A549 (cell line): ENCODE data around the gene ZNF805. TPM values are rescaled to one million over a fixed set of nuclear protein-coding genes. Genes with fewer than 3 reads are reported as not detected.

Experiments
- ATAC-seq, 2 experiments: fragments of 200-7000 bp in 1 of 2; fragments of >200 bp in 1 of 2; cut with Nextera tagmentation in 1 of 2; cut with Tn5 transposase in 1 of 2; 3 replicates each; pipeline versions ENCODE4 v1.8.0 to v1.9.1; 2018 to 2020; ENCODE audit warnings: mild to moderate bottlenecking in 1 of 2, moderate library complexity in 1 of 2
- CTCF ChIA-PET: fragments of 300-600 bp; sonication (Branson Sonifier 250); formaldehyde crosslinking; extraction: SDS; loops from one replicate; lab custom pipeline; 2021; ENCODE audit warnings: antibody characterized with exemption, inconsistent platforms; lab: Yijun Ruan, JAX
- POLR2A ChIA-PET: fragments of 350-600 bp; formaldehyde crosslinking; extraction: SDS; loops from one replicate; lab custom pipeline; 2021; ENCODE audit warnings: antibody characterized with exemption, inconsistent platforms; lab: Yijun Ruan, JAX
- DNase-seq, 2 experiments: peaks; one replicate each; pipeline versions ENCODE4 v3.0.0 to v3.0.0-alpha.2; 2011 to 2016; ENCODE audit warnings: low read depth in 1 of 2, low spot score in 1 of 2
- FAIRE-seq: peaks from 2 replicates; lab custom pipeline; 2011; peaks lifted over from hg19 to GRCh38; lab: Jason Lieb, UNC
- H3K27ac ChIP-seq, 2 experiments: fragments of >200 bp; sonication (Bioruptor Twin); formaldehyde crosslinking; 3 replicates each; pipeline ENCODE4 v1.5.1; 2016 to 2017
- H3K4me1 ChIP-seq: fragments of >200 bp; sonication (Bioruptor Twin); formaldehyde crosslinking; 3 replicates; pipeline ENCODE4 v1.6.1; 2016
- H3K4me2 ChIP-seq: fragments of >200 bp; sonication (Bioruptor Twin); formaldehyde crosslinking; 3 replicates; pipeline ENCODE4 v1.6.1; 2016
- H3K4me3 ChIP-seq: fragments of >200 bp; sonication (Bioruptor Twin); formaldehyde crosslinking; 3 replicates; pipeline ENCODE4 v1.5.1; 2016
- H3K9me3 ChIP-seq: fragments of >200 bp; sonication (Bioruptor Twin); formaldehyde crosslinking; 3 replicates; pipeline ENCODE4 v1.6.1; 2016
- BHLHE40 ChIP-seq: IDR thresholded peaks from 2 replicates; pipeline ENCODE4 v1.6.1; 2012; ENCODE audit warnings: low read depth, low read length, inconsistent platforms
- CBX2 ChIP-seq: fragments of 200-600 bp; sonication (generic); IDR thresholded peaks from 2 replicates; pipeline ENCODE4 v1.6.1; 2016; ENCODE audit warnings: low read depth, mild to moderate bottlenecking, borderline replicate concordance
- CBX8 ChIP-seq: fragments of 200-600 bp; sonication (generic); IDR thresholded peaks from 2 replicates; pipeline ENCODE4 v1.6.1; 2016
- CEBPB ChIP-seq, 2 experiments: fragments of >200 bp in 1 of 2; sonication (Bioruptor Twin) in 1 of 2; formaldehyde crosslinking in 1 of 2; IDR thresholded peaks; 2 replicates each; pipeline ENCODE4 v1.6.1; 2012 to 2016
- EHMT2 ChIP-seq: fragments of 200-600 bp; sonication (generic); IDR thresholded peaks from 2 replicates; pipeline ENCODE4 v1.6.1; 2016; ENCODE audit warnings: antibody characterized with exemption, low read depth, mild to moderate bottlenecking, moderate library complexity
- FOSL2 ChIP-seq, 2 experiments: fragments of 450-650 bp in 1 of 2; fragments of >200 bp in 1 of 2; sonication (Bioruptor Twin) in 1 of 2; formaldehyde crosslinking; IDR thresholded peaks; 2 replicates each; pipeline versions ENCODE4 v1.5.0 to v1.6.1; 2016 to 2020; ENCODE audit warnings: mild to moderate bottlenecking in 1 of 2, moderate library complexity in 1 of 2
- FOXS1 ChIP-seq: fragments of 250-450 bp; sonication (Bioruptor Pico); IDR thresholded peaks from 2 replicates; pipeline ENCODE4 v1.5.0; 2020; ENCODE audit warnings: mild to moderate bottlenecking, moderate library complexity
- HOXA7 ChIP-seq: fragments of 250-450 bp; sonication (Bioruptor Pico); IDR thresholded peaks from 2 replicates; pipeline ENCODE4 v1.5.0; 2020; ENCODE audit warnings: mild to moderate bottlenecking, moderate library complexity
- HOXB13 ChIP-seq: fragments of 250-450 bp; sonication (Bioruptor Pico); IDR thresholded peaks from 2 replicates; pipeline ENCODE4 v1.5.0; 2020; ENCODE audit warnings: low read depth, mild to moderate bottlenecking, moderate library complexity
- HOXB5 ChIP-seq: fragments of 250-450 bp; sonication (Bioruptor Pico); IDR thresholded peaks from 2 replicates; pipeline ENCODE4 v1.5.0; 2020; ENCODE audit warnings: mild to moderate bottlenecking, moderate library complexity
- JUN ChIP-seq, 2 experiments: fragments of >200 bp; sonication (Bioruptor Twin); formaldehyde crosslinking; IDR thresholded peaks; 2 replicates in 1 of 2; 3 replicates in 1 of 2; pipeline ENCODE4 v1.6.1; 2016 to 2017
- JUNB ChIP-seq: fragments of >200 bp; sonication (Bioruptor Twin); formaldehyde crosslinking; IDR thresholded peaks from 2 replicates; pipeline ENCODE4 v1.6.1; 2016
- KDM1A ChIP-seq: fragments of 200-600 bp; sonication (generic); IDR thresholded peaks from 2 replicates; pipeline ENCODE4 v1.6.1; 2016; ENCODE audit warnings: low read depth, mild to moderate bottlenecking
- KDM5A ChIP-seq: fragments of 200-600 bp; sonication (generic); IDR thresholded peaks from 2 replicates; pipeline ENCODE4 v1.6.1; 2016; ENCODE audit warnings: antibody characterized with exemption, mild to moderate bottlenecking
- NFE2L2 ChIP-seq: fragments of 150-350 bp; conservative IDR thresholded peaks from 2 replicates; pipeline ENCODE4 v1.6.1; 2014; ENCODE audit warnings: low read length
- NR3C1 ChIP-seq: fragments of >200 bp; sonication (Bioruptor Twin); formaldehyde crosslinking; IDR thresholded peaks from 3 replicates; pipeline ENCODE4 v1.6.1; 2017
- RAD21 ChIP-seq, 2 experiments: fragments of >200 bp in 1 of 2; sonication (Bioruptor Twin) in 1 of 2; formaldehyde crosslinking in 1 of 2; IDR thresholded peaks in 1 of 2; conservative IDR thresholded peaks in 1 of 2; 2 replicates in 1 of 2; 3 replicates in 1 of 2; pipeline ENCODE4 v1.6.1; 2012 to 2018; ENCODE audit warnings: inconsistent platforms in 1 of 2
- RCOR1 ChIP-seq: fragments of 150-350 bp; IDR thresholded peaks from 2 replicates; pipeline ENCODE4 v1.6.1; 2014; ENCODE audit warnings: antibody characterized with exemption, low read length, low read depth
- RFX5 ChIP-seq: fragments of 450-650 bp; IDR thresholded peaks from 2 replicates; pipeline ENCODE4 v1.7.1; 2014; ENCODE audit warnings: antibody characterized with exemption, mild to moderate bottlenecking, moderate library complexity
- RNF2 ChIP-seq: fragments of 200-600 bp; sonication (generic); IDR thresholded peaks from 2 replicates; pipeline ENCODE4 v1.6.1; 2016; ENCODE audit warnings: low read depth, mild to moderate bottlenecking, antibody characterized with exemption, moderate library complexity, borderline replicate concordance
- SMC3 ChIP-seq: fragments of >200 bp; sonication (Bioruptor Twin); formaldehyde crosslinking; IDR thresholded peaks from 3 replicates; pipeline ENCODE4 v1.6.1; 2018; ENCODE audit warnings: inconsistent platforms
- TFCP2L1 ChIP-seq: fragments of 250-450 bp; sonication (Bioruptor Pico); IDR thresholded peaks from 2 replicates; pipeline ENCODE4 v1.5.0; 2021; ENCODE audit warnings: mild to moderate bottlenecking
- TP53 ChIP-seq: fragments of 250-450 bp; sonication (Bioruptor Pico); IDR thresholded peaks from 2 replicates; pipeline ENCODE4 v1.5.0; 2021; ENCODE audit warnings: mild to moderate bottlenecking, moderate library complexity
- ZFP36 ChIP-seq: fragments of 450-650 bp; IDR thresholded peaks from 2 replicates; pipeline ENCODE4 v1.6.1; 2014; ENCODE audit warnings: borderline replicate concordance; ENCODE audit not compliant: partially characterized antibody
- ZNF302 ChIP-seq: fragments of 250-450 bp; sonication (Bioruptor Pico); IDR thresholded peaks from 2 replicates; pipeline ENCODE4 v1.9.0; 2021; ENCODE audit warnings: inconsistent platforms, mild to moderate bottlenecking, moderate library complexity
- ZSCAN20 ChIP-seq: fragments of 250-450 bp; sonication (Bioruptor Pico); IDR thresholded peaks from 2 replicates; pipeline ENCODE4 v1.8.0; 2022; ENCODE audit warnings: mild to moderate bottlenecking, moderate library complexity
- WGBS: methylation state at CpG from one replicate; pipeline ENCODE4 v1.1.6; 2017; ENCODE audit errors: missing lambda C conversion rate; 5-methylcytosine and 5-hydroxymethylcytosine counted together
- polyA plus RNA-seq, 4 experiments: library from polyadenylated mRNA; depleted of rRNA in 3 of 4; stranded (reverse); fragments of >200 nt; fragmentation: RNase III in 1 of 4; extraction: RNeasy Plus Mini Kit Qiagen cat#74134 plus additional on column Dnase treatment in 1 of 4; gene quantifications; 2 replicates in 3 of 4; 3 replicates in 1 of 4; pipeline ENCODE4 v1.2.3, GENCODE V29; 2011 to 2017
- TF ChIP-seq, protein P1 (sequence below): IDR thresholded peaks from 2 replicates; pipeline ENCODE4 v1.6.1; 2012; ENCODE audit warnings: low read depth, borderline replicate concordance
- TF ChIP-seq, protein P2 (sequence below): fragments of >200 bp; sonication (Bioruptor Twin); formaldehyde crosslinking; IDR thresholded peaks from 3 replicates; pipeline ENCODE4 v1.6.1; 2016
- TF ChIP-seq, protein P3 (sequence below): fragments of 200-600 bp; sonication (generic); IDR thresholded peaks from 2 replicates; pipeline ENCODE4 v1.6.1; 2016; ENCODE audit warnings: antibody characterized with exemption, mild to moderate bottlenecking, moderate library complexity
- TF ChIP-seq, protein P4 (sequence below): fragments of 450-650 bp; IDR thresholded peaks from 2 replicates; pipeline ENCODE4 v1.6.1; 2014; ENCODE audit warnings: antibody characterized with exemption
- TF ChIP-seq, protein P5 (sequence below): fragments of >200 bp; sonication (Bioruptor Twin); formaldehyde crosslinking; IDR thresholded peaks from 3 replicates; pipeline ENCODE4 v1.5.1; 2016
- TF ChIP-seq, protein P6 (sequence below): IDR thresholded peaks from 2 replicates; pipeline ENCODE4 v1.6.1; 2012

ZNF805 gene
- polyA plus RNA-seq, 2 of the 4 experiments (the other 2 are of a cell fraction) = 1.5 to 5.6 TPM

DNA sequence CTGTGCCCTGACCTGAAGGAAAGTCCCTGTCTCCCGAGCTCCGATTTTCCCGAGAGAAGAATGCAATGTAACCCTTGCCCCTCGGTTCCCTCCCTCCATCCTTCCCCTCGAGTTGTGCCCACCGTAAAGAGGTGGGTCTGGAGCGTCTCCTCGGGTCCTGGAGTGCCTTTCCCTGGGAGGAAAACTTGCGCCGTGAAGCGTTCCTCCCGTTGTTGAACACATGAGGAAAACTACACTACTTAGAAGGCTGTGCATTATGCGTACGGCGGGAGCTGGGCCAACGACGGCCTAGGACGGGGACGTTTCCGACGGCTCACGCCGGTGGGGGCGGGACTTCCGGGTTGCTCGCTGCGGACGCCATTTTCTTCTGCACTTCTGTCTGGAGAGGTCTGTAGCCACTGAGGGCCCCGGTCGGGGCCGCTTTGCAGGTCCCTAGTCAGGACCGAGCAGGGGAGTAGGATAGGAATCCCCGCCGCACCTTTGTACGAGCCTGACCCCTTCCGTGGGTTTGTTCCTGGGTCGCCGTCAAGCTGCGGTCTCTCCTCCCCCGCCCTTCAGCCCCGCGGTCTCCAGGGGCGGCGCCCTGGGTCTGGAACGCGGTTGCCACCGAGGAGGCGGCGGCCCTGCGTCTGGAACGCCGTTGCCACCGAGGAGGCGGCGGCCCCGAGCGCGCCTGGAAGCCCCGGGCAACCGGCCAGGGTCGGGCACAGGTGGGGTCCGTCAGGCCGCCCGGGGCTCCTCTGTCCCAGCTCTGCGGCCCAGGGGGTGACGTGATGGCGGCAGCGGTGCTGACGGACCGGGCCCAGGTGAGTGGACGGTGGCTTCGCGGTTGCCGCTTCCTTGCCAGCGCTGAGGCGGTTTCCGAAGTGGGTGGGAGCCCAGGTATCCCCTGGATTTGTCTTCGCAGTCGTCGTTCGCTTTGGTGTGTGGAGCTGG, 49.0 kb upstream of the ZNF805 start, which contains the start of gene ZNF264:
ZNF264 (plus strand) TSS at position 360 of the 936 bp plus-strand sequence; CDS start at position 774, 414 bp downstream.
- ChIA-PET POLR2A (interaction anchor here (0.8 to 1.7 kb wide), 2 partner anchors 15 to 49 kb away, joined by 3 to 7 read pairs; partner anchors contain the start of gene ZNF805), CTCF (interaction anchor here (0.6 to 1.6 kb wide), 4 partner anchors 11 to 780 kb away, joined by 3 to 4 read pairs (median 4); no protein-coding TSS in a partner anchor)
- FAIRE-seq = no peak
- peak; percentile 99 for ATAC-seq
- 6% methylated on average over 50 of the region's 81 CpGs for WGBS
- peak; percentile 77 to 91 for DNase-seq
- Histone ChIP-seq H3K9me3 (peaks cover 70% of the 10 kb centered on the region), H3K4me3 (peak within 1 kb of the TSS; percentile 83), H3K4me2 (peak within 1 kb of the TSS; percentile 74), H3K27ac (peak within 1 kb of the TSS; percentile 77 to 90), H3K4me1 (no peaks in the 10 kb centered on the region)
- TF ChIP-seq CBX2 = no peak
- TF ChIP-seq CBX8 = no peak
- no peak for TF ChIP-seq ZFP36
- TF ChIP-seq RAD21 (conservative IDR thresholded peaks at IDR 0.05 in 1 of 2, IDR thresholded peaks at IDR 0.05 in 1 of 2) = no peak
- TF ChIP-seq SMC3 = no peak
- no peak for TF ChIP-seq NFE2L2
- no peak for TF ChIP-seq RCOR1
- TF ChIP-seq HOXB13 (CRISPR knock-in tag) = no peak
- TF ChIP-seq NR3C1 = no peak
- TF ChIP-seq, protein P1, sequence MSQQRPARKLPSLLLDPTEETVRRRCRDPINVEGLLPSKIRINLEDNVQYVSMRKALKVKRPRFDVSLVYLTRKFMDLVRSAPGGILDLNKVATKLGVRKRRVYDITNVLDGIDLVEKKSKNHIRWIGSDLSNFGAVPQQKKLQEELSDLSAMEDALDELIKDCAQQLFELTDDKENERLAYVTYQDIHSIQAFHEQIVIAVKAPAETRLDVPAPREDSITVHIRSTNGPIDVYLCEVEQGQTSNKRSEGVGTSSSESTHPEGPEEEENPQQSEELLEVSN = peak; percentile 70; the same call in 1 of the 2 replicates
- TF ChIP-seq RFX5 = no peak
- TF ChIP-seq TFCP2L1 (CRISPR knock-in tag) = 0 out of 2 replicates have a peak, but pooled peaks have one; percentile 22
- TF ChIP-seq, protein P2, sequence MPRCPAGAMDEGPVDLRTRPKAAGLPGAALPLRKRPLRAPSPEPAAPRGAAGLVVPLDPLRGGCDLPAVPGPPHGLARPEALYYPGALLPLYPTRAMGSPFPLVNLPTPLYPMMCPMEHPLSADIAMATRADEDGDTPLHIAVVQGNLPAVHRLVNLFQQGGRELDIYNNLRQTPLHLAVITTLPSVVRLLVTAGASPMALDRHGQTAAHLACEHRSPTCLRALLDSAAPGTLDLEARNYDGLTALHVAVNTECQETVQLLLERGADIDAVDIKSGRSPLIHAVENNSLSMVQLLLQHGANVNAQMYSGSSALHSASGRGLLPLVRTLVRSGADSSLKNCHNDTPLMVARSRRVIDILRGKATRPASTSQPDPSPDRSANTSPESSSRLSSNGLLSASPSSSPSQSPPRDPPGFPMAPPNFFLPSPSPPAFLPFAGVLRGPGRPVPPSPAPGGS = 0 out of 3 replicates have a peak, but pooled peaks have one; percentile 49
- TF ChIP-seq BHLHE40 = no peak
- TF ChIP-seq HOXA7 (CRISPR knock-in tag) = no peak
- TF ChIP-seq ZSCAN20 = no peak
- TF ChIP-seq, protein P3, sequence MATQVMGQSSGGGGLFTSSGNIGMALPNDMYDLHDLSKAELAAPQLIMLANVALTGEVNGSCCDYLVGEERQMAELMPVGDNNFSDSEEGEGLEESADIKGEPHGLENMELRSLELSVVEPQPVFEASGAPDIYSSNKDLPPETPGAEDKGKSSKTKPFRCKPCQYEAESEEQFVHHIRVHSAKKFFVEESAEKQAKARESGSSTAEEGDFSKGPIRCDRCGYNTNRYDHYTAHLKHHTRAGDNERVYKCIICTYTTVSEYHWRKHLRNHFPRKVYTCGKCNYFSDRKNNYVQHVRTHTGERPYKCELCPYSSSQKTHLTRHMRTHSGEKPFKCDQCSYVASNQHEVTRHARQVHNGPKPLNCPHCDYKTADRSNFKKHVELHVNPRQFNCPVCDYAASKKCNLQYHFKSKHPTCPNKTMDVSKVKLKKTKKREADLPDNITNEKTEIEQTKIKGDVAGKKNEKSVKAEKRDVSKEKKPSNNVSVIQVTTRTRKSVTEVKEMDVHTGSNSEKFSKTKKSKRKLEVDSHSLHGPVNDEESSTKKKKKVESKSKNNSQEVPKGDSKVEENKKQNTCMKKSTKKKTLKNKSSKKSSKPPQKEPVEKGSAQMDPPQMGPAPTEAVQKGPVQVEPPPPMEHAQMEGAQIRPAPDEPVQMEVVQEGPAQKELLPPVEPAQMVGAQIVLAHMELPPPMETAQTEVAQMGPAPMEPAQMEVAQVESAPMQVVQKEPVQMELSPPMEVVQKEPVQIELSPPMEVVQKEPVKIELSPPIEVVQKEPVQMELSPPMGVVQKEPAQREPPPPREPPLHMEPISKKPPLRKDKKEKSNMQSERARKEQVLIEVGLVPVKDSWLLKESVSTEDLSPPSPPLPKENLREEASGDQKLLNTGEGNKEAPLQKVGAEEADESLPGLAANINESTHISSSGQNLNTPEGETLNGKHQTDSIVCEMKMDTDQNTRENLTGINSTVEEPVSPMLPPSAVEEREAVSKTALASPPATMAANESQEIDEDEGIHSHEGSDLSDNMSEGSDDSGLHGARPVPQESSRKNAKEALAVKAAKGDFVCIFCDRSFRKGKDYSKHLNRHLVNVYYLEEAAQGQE = no peak
- TF ChIP-seq JUNB = no peak
- TF ChIP-seq EHMT2 = no peak
- TF ChIP-seq KDM5A = no peak
- no peak for TF ChIP-seq CEBPB (IDR thresholded peaks at IDR 0.05)
- no peak for TF ChIP-seq RNF2
- no peak for TF ChIP-seq FOSL2 (IDR thresholded peaks at IDR 0.05)
- TF ChIP-seq FOSL2 (CRISPR knock-in tag; IDR thresholded peaks at IDR 0.05) = no peak
- TF ChIP-seq TP53 = no peak
- TF ChIP-seq KDM1A = no peak
- TF ChIP-seq JUN (IDR thresholded peaks at IDR 0.05) = peak; percentile 49 to 63; a peak in 2 of 5 replicates
- no peak for TF ChIP-seq ZNF302 (CRISPR knock-in tag)
- TF ChIP-seq, protein P4, sequence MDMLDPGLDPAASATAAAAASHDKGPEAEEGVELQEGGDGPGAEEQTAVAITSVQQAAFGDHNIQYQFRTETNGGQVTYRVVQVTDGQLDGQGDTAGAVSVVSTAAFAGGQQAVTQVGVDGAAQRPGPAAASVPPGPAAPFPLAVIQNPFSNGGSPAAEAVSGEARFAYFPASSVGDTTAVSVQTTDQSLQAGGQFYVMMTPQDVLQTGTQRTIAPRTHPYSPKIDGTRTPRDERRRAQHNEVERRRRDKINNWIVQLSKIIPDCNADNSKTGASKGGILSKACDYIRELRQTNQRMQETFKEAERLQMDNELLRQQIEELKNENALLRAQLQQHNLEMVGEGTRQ = no peak
- TF ChIP-seq, protein P5, sequence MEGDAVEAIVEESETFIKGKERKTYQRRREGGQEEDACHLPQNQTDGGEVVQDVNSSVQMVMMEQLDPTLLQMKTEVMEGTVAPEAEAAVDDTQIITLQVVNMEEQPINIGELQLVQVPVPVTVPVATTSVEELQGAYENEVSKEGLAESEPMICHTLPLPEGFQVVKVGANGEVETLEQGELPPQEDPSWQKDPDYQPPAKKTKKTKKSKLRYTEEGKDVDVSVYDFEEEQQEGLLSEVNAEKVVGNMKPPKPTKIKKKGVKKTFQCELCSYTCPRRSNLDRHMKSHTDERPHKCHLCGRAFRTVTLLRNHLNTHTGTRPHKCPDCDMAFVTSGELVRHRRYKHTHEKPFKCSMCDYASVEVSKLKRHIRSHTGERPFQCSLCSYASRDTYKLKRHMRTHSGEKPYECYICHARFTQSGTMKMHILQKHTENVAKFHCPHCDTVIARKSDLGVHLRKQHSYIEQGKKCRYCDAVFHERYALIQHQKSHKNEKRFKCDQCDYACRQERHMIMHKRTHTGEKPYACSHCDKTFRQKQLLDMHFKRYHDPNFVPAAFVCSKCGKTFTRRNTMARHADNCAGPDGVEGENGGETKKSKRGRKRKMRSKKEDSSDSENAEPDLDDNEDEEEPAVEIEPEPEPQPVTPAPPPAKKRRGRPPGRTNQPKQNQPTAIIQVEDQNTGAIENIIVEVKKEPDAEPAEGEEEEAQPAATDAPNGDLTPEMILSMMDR = no peak
- TF ChIP-seq, protein P6, sequence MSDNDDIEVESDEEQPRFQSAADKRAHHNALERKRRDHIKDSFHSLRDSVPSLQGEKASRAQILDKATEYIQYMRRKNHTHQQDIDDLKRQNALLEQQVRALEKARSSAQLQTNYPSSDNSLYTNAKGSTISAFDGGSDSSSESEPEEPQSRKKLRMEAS = peak; percentile 88
- no peak for TF ChIP-seq HOXB5 (CRISPR knock-in tag)
- TF ChIP-seq FOXS1 (CRISPR knock-in tag) = no peak
